Endothelial cell of umbilical vein (primary cell): ENCODE data around the gene KCNE1. TPM values are rescaled to one million over a fixed set of nuclear protein-coding genes. Genes with fewer than 3 reads are reported as not detected.
"Not testable (repeated sequence)": the region's sequence is repeated elsewhere in the genome, so short reads cannot be mapped to it uniquely, and the experiment has no call there.

Experiments
- BruUV-seq: library from RNA; stranded (reverse); fragments of 400-500 nt; replicated peaks from 2 replicates; lab custom pipeline; 2021; lab: Mats Ljungman, UMichigan
- CTCF ChIA-PET: fragments of 300-600, 350-600 bp; sonication (Branson Sonifier 250); formaldehyde crosslinking; loops from one replicate; lab custom pipeline; 2021; ENCODE audit warnings: antibody characterized with exemption, inconsistent platforms; lab: Charles Lee
- POLR2A ChIA-PET: fragments of 300-600, 350-600 bp; sonication (Branson Sonifier 250); formaldehyde crosslinking; loops from one replicate; lab custom pipeline; 2021; ENCODE audit warnings: antibody characterized with exemption, inconsistent platforms; lab: Charles Lee
- DNase-seq: peaks from one replicate; pipeline ENCODE4 v3.0.0-alpha.2; 2011; ENCODE audit warnings: low read depth, low spot score
- FAIRE-seq: peaks from 2 replicates; lab custom pipeline; 2011; peaks lifted over from hg19 to GRCh38; lab: Jason Lieb, UNC
- H2AFZ ChIP-seq: 2 replicates; pipeline ENCODE4 v1.6.0; 2012; ENCODE audit warnings: low read depth, low read length, control low read depth, inconsistent platforms
- H3K27ac ChIP-seq: 2 replicates; pipeline ENCODE4 v1.5.1; 2011; ENCODE audit warnings: low read depth, mild to moderate bottlenecking, control low read depth, low read length, moderate library complexity; ENCODE audit not compliant: insufficient read depth
- H3K27me3 ChIP-seq, 2 experiments: 2 replicates each; pipeline versions ENCODE4 v1.6.0 to v1.6.1; 2011; ENCODE audit warnings: low read length in 2 of 2, mixed read lengths in 1 of 2; ENCODE audit not compliant: control insufficient read depth in 2 of 2, insufficient read depth in 2 of 2
- H3K36me3 ChIP-seq, 2 experiments: 2 replicates in 1 of 2; 3 replicates in 1 of 2; pipeline ENCODE4 v1.5.1; 2011; ENCODE audit warnings: low read length in 2 of 2, mild to moderate bottlenecking in 1 of 2, moderate library complexity in 1 of 2; ENCODE audit not compliant: control insufficient read depth in 2 of 2, insufficient read depth in 2 of 2; ENCODE audit errors: extremely low read depth in 1 of 2
- H3K4me1 ChIP-seq: 3 replicates; pipeline ENCODE4 v1.5.1; 2011; ENCODE audit warnings: mild to moderate bottlenecking, low read length; ENCODE audit not compliant: control insufficient read depth, insufficient read depth; ENCODE audit errors: extremely low read depth
- H3K4me2 ChIP-seq: 2 replicates; pipeline ENCODE4 v1.6.1; 2011; ENCODE audit warnings: low read length, control low read depth, mixed read lengths; ENCODE audit not compliant: insufficient read depth
- H3K4me3 ChIP-seq, 3 experiments: fragments of 200-600 bp in 1 of 3; sonication (generic), shearing (Covaris generic) in 1 of 3; replicated peaks in 1 of 3; 2 replicates each; pipeline ENCODE4 v1.5.1; 2011 to 2016; ENCODE audit warnings: control low read depth in 3 of 3, low read length in 3 of 3, mild to moderate bottlenecking in 2 of 3, inconsistent platforms in 1 of 3, low read depth in 1 of 3, moderate library complexity in 1 of 3; ENCODE audit not compliant: insufficient read depth in 1 of 3
- H3K79me2 ChIP-seq: 2 replicates; pipeline ENCODE4 v1.6.0; 2012; ENCODE audit warnings: low read length, inconsistent platforms; ENCODE audit not compliant: control insufficient read depth, insufficient read depth
- H3K9ac ChIP-seq: replicated peaks from 2 replicates; pipeline ENCODE3; 2011; ENCODE audit warnings: low read length, control low read depth; ENCODE audit not compliant: insufficient read depth; ENCODE audit errors: extremely low read depth
- H3K9me1 ChIP-seq: replicated peaks from 3 replicates; pipeline ENCODE4 v1.6.0; 2011; ENCODE audit warnings: mild to moderate bottlenecking, low read length; ENCODE audit not compliant: control insufficient read depth, insufficient read depth; ENCODE audit errors: extremely low read depth
- H3K9me3 ChIP-seq: replicated peaks from 2 replicates; pipeline ENCODE4 v1.5.1; 2012; ENCODE audit warnings: low read length, inconsistent platforms; ENCODE audit not compliant: control insufficient read depth, insufficient read depth
- H4K20me1 ChIP-seq: replicated peaks from 2 replicates; pipeline ENCODE3; 2011; ENCODE audit warnings: mild to moderate bottlenecking, low read length; ENCODE audit not compliant: control insufficient read depth, insufficient read depth; ENCODE audit errors: extremely low read depth
- CTCF ChIP-seq, 2 donors: IDR thresholded peaks; 1 replicate in 1 of 2; 2 replicates in 1 of 2; pipeline ENCODE4 v1.5.1; 2011; ENCODE audit warnings: low read length in 2 of 2, mild to moderate bottlenecking in 2 of 2, moderate library complexity in 2 of 2, control low read depth in 1 of 2, inconsistent platforms in 1 of 2, low read depth in 1 of 2; ENCODE audit not compliant: insufficient read depth in 1 of 2; ENCODE audit errors: extremely low read depth in 1 of 2
- dilution Hi-C: fragments of 300-500 bp; cut with MboI; formaldehyde crosslinking; loops from one replicate; pipeline ENCODE4 v1.15.0; 2019; ENCODE audit warnings: low sequenced_read_pairs; ENCODE audit not compliant: extremely low pct_ligation_motif_present
- intact Hi-C: fragments of 100-400 bp; cut with micrococcal nuclease; formaldehyde crosslinking; loops from one replicate; pipeline ENCODE4 v1.10.0; 2022
- polyA plus RNA-seq, 4 experiments: library from polyadenylated mRNA; depleted of rRNA in 3 of 4; stranded (reverse) in 3 of 4; unstranded in 1 of 4; fragments of >200 nt; gene quantifications; 2 replicates each; pipeline versions ENCODE4 v1.2.1 to v1.2.3, GENCODE V29; 2011 to 2012; ENCODE audit warnings: missing spikeins in 1 of 4
- total RNA-seq: library from RNA; stranded (reverse); gene quantifications from 2 replicates; pipeline ENCODE4 v1.2.3, GENCODE V29; 2021

The KCNE1 gene
- total and polyA plus RNA-seq, 2 donors (not counting 3 experiments of a cell fraction or from before 2014, with no cell fraction given) = 0.10 to 0.38 TPM

GRCh38 chr21:34498623-34499022 is 13.4 kb downstream of the KCNE1 start:
- POLR2A ChIA-PET = no interaction called here
- no peak overlapping the region for H3K27ac ChIP-seq
- H3K79me2 ChIP-seq = no peaks in the 10 kb centered on the region
- H3K4me1 ChIP-seq = no peaks in the 10 kb centered on the region
- FAIRE-seq (no peak), DNase-seq (no peak)
- no peak overlapping the region for H3K4me2 ChIP-seq
- no peak overlapping the region for H3K9ac ChIP-seq
- H3K36me3 ChIP-seq = no peaks in the 10 kb centered on the region
- TF ChIP-seq CTCF (IDR thresholded peaks at IDR 0.05; ENCODE audit: extremely low read depth in 1 of 2, insufficient read depth in 1 of 2, low read depth in 1 of 2, low read length in 2 of 2) = no peak
- intact Hi-C loops = no loop called here
- H3K9me3 ChIP-seq = no peaks in the 10 kb centered on the region
- CTCF ChIA-PET = interaction anchor here (0.9 to 4.0 kb wide), 4 partner anchors 12 to 104 kb away, joined by 3 to 34 read pairs (median 6); partner anchors contain the start of gene KCNE1
- H3K9me1 ChIP-seq = no peaks in the 10 kb centered on the region
- dilution Hi-C loops = no loop called here
- peaks cover 18 to 19% of the 10 kb centered on the region in 2 experiments for H3K27me3 ChIP-seq
- no peak overlapping the region for H3K4me3 ChIP-seq
- no peak overlapping the region for H2AFZ ChIP-seq
- BruUV-seq = no TSS peak
- no peaks in the 10 kb centered on the region for H4K20me1 ChIP-seq

DNA sequence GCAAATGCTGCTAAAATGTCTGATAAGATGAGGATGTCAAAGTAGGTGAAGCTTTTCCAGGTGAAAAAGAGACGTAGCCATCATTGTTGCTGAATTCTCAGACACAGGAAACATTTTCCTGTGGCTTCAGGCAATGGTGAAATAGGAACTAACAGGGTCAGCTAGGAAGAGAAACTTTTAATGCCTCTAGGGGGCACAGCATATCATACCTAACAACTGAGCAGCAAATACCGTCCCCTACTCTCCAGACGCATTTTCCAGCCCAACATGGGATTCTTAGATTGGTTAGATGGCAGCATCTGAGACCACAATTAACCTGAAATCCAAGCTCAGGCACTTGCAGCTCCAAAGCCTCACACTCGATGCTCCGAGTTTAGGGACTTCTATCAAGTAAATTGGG is 28.2 kb downstream of the KCNE1 start:
- dilution Hi-C loops, H3K9me3 ChIP-seq, H3K4me1 ChIP-seq, H3K27ac ChIP-seq, H3K9me1 ChIP-seq, H3K9ac ChIP-seq, H2AFZ ChIP-seq, H4K20me1 ChIP-seq, POLR2A ChIA-PET, intact Hi-C loops, CTCF ChIA-PET, H3K27me3 ChIP-seq, H3K4me2 ChIP-seq, DNase-seq, H3K4me3 ChIP-seq, BruUV-seq, H3K79me2 ChIP-seq, FAIRE-seq, H3K36me3 ChIP-seq: not testable (repeated sequence)

DNA sequence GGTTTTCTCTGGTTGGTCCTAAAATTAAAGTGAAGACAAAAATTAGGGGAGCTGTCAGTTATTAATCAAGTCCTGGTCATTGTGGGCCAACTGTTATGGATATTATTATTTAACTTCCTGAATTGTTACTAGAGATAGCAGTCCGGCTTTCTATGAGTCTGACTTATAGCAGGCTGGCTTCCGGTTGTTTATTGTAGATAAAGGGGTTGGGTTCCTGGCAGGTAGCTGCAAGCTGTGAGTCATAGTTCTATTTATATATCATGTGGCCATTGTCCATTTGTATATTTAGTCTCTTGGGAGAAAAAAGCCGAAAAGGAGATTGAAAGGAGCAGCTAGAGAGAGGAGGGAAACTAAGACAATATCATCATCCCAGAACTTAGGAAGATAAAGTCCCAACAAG is 28.6 kb downstream of the KCNE1 start:
- H3K36me3 ChIP-seq, H3K9me3 ChIP-seq, H3K79me2 ChIP-seq, H2AFZ ChIP-seq, intact Hi-C loops, H3K9ac ChIP-seq, H4K20me1 ChIP-seq, BruUV-seq, DNase-seq, CTCF ChIA-PET, dilution Hi-C loops, POLR2A ChIA-PET, H3K4me2 ChIP-seq, H3K4me1 ChIP-seq, H3K9me1 ChIP-seq, H3K27ac ChIP-seq, FAIRE-seq, H3K27me3 ChIP-seq, H3K4me3 ChIP-seq: not testable (repeated sequence)

GRCh38 chr21:34467333-34467732 is 44.7 kb downstream of the KCNE1 start:
- H2AFZ ChIP-seq, DNase-seq, H3K27me3 ChIP-seq, dilution Hi-C loops, H3K9me3 ChIP-seq, intact Hi-C loops, H3K27ac ChIP-seq, H4K20me1 ChIP-seq, H3K79me2 ChIP-seq, H3K4me2 ChIP-seq, H3K4me3 ChIP-seq, H3K9me1 ChIP-seq, CTCF ChIA-PET, FAIRE-seq, BruUV-seq, H3K9ac ChIP-seq, H3K4me1 ChIP-seq, POLR2A ChIA-PET, H3K36me3 ChIP-seq: not testable (repeated sequence)
